CD4-positive, alpha-beta T cell treated with Interleukin-6 for 4 hours (primary cell): ENCODE data around the gene PUDP.
"Not testable (repeated sequence)": the region's sequence is repeated elsewhere in the genome, so short reads cannot be mapped to it uniquely, and the experiment has no call there.

Source experiments
- DNase-seq: peaks from one replicate; pipeline ENCODE4 v3.0.0-alpha.2; 2020; ENCODE audit warnings: mixed read lengths

PUDP gene

DNA sequence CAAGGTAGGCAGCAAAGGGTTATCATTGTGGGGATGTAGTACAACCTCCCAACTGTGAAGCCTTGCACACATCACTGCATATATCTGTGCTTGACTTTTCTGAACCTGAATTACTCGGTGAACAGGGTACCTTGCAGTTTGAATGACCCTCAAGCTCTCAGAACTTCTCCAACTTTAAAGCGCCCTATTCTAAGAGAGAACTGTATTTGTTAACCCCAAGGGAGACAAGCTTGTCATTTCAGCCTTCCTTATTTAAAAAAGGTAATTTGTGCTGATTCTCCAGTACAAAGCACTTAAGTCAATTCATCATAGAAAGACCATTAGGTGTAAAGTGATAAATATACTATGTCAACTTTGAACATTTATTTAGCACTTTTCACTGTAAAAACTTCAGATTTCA lies 122.5 kb downstream of the PUDP start:
- no peak for DNase-seq

DNA sequence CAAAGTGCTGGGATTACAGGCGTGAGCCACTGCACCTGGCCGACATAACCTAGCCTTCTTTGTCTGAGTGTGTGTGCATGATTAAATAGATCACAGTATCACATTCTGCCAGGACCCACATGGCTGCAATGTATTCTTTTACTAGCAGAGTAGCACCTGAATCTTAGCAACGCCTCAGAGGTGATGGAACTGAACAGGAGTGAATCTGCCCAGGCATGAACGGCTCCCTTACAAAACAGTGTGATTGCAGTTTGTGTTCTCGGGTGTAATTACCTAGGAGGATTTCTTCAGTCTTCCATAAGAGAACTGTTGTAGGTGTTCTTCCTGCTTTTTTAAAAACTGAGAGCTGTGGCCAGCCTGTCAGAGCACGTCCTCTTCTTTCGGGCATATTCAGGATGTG lies 123.1 kb downstream of the PUDP start:
- no peak for DNase-seq

DNA sequence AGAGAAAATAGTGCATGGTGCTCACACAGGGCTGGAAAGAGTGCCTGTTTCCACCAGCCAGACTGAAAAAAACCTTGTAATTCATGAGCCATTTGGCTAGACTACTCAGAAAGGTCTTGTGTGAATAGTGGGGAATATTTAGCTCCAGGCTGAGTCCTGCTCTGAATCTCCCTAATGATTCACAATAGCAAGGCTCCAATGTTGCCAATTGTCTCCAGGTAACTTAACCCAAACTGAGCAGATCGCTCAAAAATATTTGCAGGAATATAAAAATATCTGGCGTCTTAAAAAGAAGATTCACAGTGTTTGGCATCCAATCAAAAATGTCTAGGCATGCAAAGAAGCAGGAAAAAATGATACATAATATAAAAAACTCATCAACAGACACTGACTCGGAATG lies 125.0 kb downstream of the PUDP start:
- not testable (repeated sequence) for DNase-seq

DNA sequence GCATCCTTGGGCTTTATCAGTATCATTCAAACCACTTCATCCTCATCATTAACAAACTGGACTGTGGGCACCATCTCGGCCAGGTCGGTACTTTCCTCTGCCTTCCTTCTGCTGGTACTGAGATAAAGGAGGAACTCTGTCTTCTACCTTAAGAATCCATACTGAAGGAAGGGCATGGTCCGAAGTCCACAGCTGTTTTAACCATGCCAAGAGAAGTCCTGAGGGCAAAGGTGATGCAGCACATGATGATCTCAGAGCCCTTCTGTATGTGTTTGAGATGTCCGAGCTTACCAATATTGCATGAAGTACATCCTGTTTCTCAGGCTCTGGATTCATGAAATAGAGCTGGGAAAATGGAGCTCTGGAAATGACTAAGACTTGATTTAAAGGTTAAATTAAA lies 126.0 kb downstream of the PUDP start:
- DNase-seq: no peak

DNA sequence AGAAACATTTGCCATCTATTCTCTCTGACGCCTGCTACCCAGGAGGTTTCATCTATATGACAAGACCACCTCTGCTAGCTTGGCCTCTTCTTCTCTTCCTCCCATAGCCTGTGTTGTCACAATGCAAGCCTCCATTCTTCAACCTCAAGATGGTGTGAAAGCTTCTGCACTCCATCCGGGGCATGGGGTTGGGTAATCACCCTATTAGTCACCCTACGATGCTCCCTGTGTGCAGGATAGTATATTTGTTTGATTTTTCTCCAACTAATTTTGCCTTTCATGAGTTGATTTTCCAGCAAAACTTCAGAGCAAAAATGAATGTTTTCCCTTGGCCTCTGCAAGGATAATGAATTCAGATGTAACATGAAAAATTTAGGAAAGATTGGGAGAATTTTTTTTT lies 128.4 kb downstream of the PUDP start:
- DNase-seq: no peak

DNA sequence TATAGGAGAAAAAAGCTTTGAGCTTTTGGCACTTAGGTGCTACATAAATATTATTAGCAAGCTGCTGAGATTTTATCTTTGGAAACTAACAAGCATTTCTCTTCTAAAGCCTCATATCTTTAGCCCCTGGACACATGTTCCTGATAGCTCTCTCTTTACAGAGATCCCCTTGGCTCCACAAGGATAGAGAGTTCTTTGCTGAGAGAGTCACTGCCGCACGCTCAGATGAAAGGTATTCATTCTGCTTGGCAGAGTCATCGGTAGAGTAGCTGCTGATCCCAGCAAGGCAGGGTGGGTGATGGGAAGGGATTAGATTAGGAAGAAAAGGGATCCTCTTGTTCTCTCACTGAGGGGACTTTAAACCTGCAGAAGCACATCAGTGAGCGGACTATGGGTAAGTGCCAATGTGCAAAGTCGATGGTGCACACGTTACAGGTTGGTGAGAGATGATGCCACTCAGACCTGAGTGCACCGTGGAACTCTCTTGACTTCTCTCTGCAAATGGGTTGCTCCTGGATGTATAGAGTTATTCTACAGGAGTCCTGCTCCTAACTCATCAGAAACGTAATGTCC lies 135.6 kb downstream of the PUDP start:
- not testable (repeated sequence) for DNase-seq

DNA sequence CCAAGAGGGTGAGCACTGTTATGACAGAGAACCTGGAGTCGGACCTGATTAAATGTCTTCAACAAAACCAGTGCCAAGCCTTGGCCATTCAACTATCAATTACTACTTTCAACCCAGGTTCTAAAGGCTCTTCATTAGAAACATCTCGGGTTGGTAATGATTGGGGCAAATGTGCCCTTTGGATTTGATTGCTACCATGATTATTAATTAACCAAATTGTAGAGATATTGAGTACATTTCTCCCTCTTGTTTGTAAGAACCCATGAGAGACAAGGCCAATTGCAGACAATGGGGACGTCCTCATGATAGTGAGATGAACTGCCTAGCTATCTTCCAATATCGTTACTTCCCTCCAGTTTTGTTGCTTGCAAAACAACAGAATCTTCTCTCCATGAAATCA lies 137.1 kb downstream of the PUDP start:
- not testable (repeated sequence) for DNase-seq

DNA sequence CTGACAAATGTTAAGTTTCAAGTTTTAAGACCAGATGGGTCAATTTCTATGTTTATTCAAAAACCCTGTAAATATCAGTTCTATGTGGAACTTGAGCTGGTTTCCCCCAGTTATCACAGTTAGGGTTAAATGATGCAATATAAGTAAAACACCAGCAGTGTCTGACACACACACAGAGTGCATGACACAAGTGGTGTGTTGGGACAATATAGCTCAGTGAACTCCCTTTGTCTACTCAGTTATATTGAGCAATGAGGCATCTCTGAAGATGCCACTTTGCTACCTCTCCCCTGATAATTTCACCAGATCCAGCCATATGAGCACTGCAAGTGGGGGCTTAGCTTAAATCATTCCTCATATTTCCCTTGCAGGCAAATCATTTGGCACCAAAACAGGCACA lies 140.6 kb downstream of the PUDP start:
- not testable (repeated sequence) for DNase-seq
